Lower lobe of right lung (tissue), 2 donors: ENCODE data around the gene DCDC2. TPM values are rescaled to one million over a fixed set of nuclear protein-coding genes. Genes with fewer than 3 reads are reported as not detected.
A peak's percentile ranks its signal among the peaks of the same experiment; 100 is the strongest.

Experiments
- ATAC-seq, 2 donors: fragments of 200-7000 bp; cut with Tn5 transposase; one replicate each; pipeline ENCODE4 v1.9.1; 2020 to 2022; ENCODE audit warnings: mild to moderate bottlenecking in 2 of 2, moderate library complexity in 2 of 2
- DNase-seq: peaks from one replicate; pipeline ENCODE4 v3.0.0-alpha.2; 2020
- H3K27ac ChIP-seq: fragments of 200-600 bp; one replicate; pipeline ENCODE4 v1.8.0; 2022
- H3K27me3 ChIP-seq: fragments of 200-600 bp; one replicate; pipeline ENCODE4 v1.8.0; 2022; ENCODE audit warnings: low read depth
- H3K36me3 ChIP-seq: fragments of 200-600 bp; one replicate; pipeline ENCODE4 v1.8.0; 2022; ENCODE audit warnings: mild to moderate bottlenecking
- H3K4me1 ChIP-seq: fragments of 200-600 bp; one replicate; pipeline ENCODE4 v1.8.0; 2022
- H3K4me3 ChIP-seq: fragments of 200-600 bp; one replicate; pipeline ENCODE4 v1.8.0; 2022; ENCODE audit warnings: mild to moderate bottlenecking
- H3K9me3 ChIP-seq: fragments of 200-600 bp; one replicate; pipeline ENCODE4 v1.8.0; 2022
- CTCF ChIP-seq: fragments of 200-600 bp; IDR thresholded peaks from one replicate; pipeline ENCODE4 v1.8.0; 2022; ENCODE audit warnings: antibody characterized with exemption, mild to moderate bottlenecking
- intact Hi-C: fragments of 100-400 bp; cut with DNase I; formaldehyde crosslinking; loops from one replicate; pipeline ENCODE4 v1.11.0; 2022
- total RNA-seq: library from RNA; stranded (reverse); fragmentation: NEBNext Ultra II Directional; extraction: Animal tissue kit (Norgen Biotek cat#: 25700); gene quantifications from one replicate; pipeline ENCODE4 v1.2.1, GENCODE V29; 2021
- donor health status: DM: no; HTN: yes; CAD: no; lungs with severe emphysema.

The DCDC2 gene
- total RNA-seq, 1 donor from 2014 or later, result 5.6 TPM

GRCh38 chr6:24397631-24398030, 39.8 kb upstream of the DCDC2 start:
- Histone ChIP-seq H3K27ac (no peak overlapping the region), H3K4me1 (peaks cover 8% of the 10 kb centered on the region), H3K9me3 (no peaks in the 10 kb centered on the region), H3K4me3 (no peak overlapping the region), H3K36me3 (no peaks in the 10 kb centered on the region), H3K27me3 (peaks cover 3% of the 10 kb centered on the region)
- intact Hi-C loops, result loop anchor here (10.0 kb wide), 1 partner anchor 113 kb away; no protein-coding TSS in a partner anchor
- DNase-seq, result no peak
- no peak for TF ChIP-seq CTCF
- ATAC-seq, result no peak

- TF ChIP-seq CTCF, result no peak
- no peaks in the 10 kb centered on the region for H3K36me3 ChIP-seq
- H3K9me3 ChIP-seq, result no peaks in the 10 kb centered on the region
- no peak overlapping the region for H3K27ac ChIP-seq
- DNase-seq (no peak), ATAC-seq (no peak)
- peaks cover 3% of the 10 kb centered on the region for H3K27me3 ChIP-seq
- H3K4me1 ChIP-seq, result peaks cover under 1% of the 10 kb centered on the region
- intact Hi-C loops, result loop anchor here (10.0 kb wide), 1 partner anchor 112 kb away; no protein-coding TSS in a partner anchor
- H3K4me3 ChIP-seq, result no peak overlapping the region
Observed at GRCh38 chr6:24396824-24397223, 39.0 kb upstream of the DCDC2 start.

- Histone ChIP-seq H3K4me3 (no peak overlapping the region), H3K4me1 (no peaks in the 10 kb centered on the region), H3K27me3 (peaks cover 3% of the 10 kb centered on the region), H3K27ac (no peak overlapping the region), H3K36me3 (no peaks in the 10 kb centered on the region), H3K9me3 (no peaks in the 10 kb centered on the region)
- ATAC-seq (peak; percentile 64 to 78), DNase-seq (no peak)
- TF ChIP-seq CTCF, result no peak
- intact Hi-C loops, result loop anchor here (10.0 kb wide), 1 partner anchor 110 kb away; no protein-coding TSS in a partner anchor
Observed at GRCh38 chr6:24394780-24395437, 37.0 kb upstream of the DCDC2 start.

- no peak for DNase-seq
- no peak overlapping the region for H3K27ac ChIP-seq
- TF ChIP-seq CTCF, result no peak
- intact Hi-C loops, result loop anchor here (10.0 kb wide), 1 partner anchor 109 kb away; no protein-coding TSS in a partner anchor
- ATAC-seq, result peak; percentile 45 to 46
- no peaks in the 10 kb centered on the region for H3K9me3 ChIP-seq
- H3K4me3 ChIP-seq, result no peak overlapping the region
- no peaks in the 10 kb centered on the region for H3K4me1 ChIP-seq
- H3K36me3 ChIP-seq, result no peaks in the 10 kb centered on the region
- peaks cover 3% of the 10 kb centered on the region for H3K27me3 ChIP-seq
Observed at GRCh38 chr6:24394061-24394779, 36.4 kb upstream of the DCDC2 start.

- H3K36me3 ChIP-seq, result no peaks in the 10 kb centered on the region
- H3K27ac ChIP-seq, result no peak overlapping the region
- H3K27me3 ChIP-seq, result no peaks in the 10 kb centered on the region
- H3K4me3 ChIP-seq, result no peak overlapping the region
- DNase-seq (no peak), ATAC-seq (no peak)
- no peak for TF ChIP-seq CTCF
- intact Hi-C loops, result loop anchor here (10.0 kb wide), 1 partner anchor 107 kb away; no protein-coding TSS in a partner anchor
- H3K9me3 ChIP-seq, result no peaks in the 10 kb centered on the region
- H3K4me1 ChIP-seq, result no peaks in the 10 kb centered on the region
Observed at GRCh38 chr6:24391756-24392405, 34.0 kb upstream of the DCDC2 start.
